ENCODE data around the gene PSEN1. TPM values are rescaled to one million over a fixed set of nuclear protein-coding genes. Genes with fewer than 3 reads are reported as not detected.

Gene PSEN1
- total and polyA plus RNA-seq, 10 donors, result 15.9 to 74.7 (median 47.2) TPM

GRCh38 chr14:73245480-73246325 is 109.4 kb downstream of the PSEN1 start:
- H3K36me3 ChIP-seq, result peaks cover 0 to 7% (median 0%) of the 10 kb centered on the region in 6 donors
- intact Hi-C loops (cut with DNase I; ENCODE audit: low total_unique reads), result no loop called here
- TF ChIP-seq POLR2AphosphoS5 (IDR thresholded peaks at IDR 0.05), result peak; percentile 56 to 82 (median 73)
- TF ChIP-seq, protein P1, sequence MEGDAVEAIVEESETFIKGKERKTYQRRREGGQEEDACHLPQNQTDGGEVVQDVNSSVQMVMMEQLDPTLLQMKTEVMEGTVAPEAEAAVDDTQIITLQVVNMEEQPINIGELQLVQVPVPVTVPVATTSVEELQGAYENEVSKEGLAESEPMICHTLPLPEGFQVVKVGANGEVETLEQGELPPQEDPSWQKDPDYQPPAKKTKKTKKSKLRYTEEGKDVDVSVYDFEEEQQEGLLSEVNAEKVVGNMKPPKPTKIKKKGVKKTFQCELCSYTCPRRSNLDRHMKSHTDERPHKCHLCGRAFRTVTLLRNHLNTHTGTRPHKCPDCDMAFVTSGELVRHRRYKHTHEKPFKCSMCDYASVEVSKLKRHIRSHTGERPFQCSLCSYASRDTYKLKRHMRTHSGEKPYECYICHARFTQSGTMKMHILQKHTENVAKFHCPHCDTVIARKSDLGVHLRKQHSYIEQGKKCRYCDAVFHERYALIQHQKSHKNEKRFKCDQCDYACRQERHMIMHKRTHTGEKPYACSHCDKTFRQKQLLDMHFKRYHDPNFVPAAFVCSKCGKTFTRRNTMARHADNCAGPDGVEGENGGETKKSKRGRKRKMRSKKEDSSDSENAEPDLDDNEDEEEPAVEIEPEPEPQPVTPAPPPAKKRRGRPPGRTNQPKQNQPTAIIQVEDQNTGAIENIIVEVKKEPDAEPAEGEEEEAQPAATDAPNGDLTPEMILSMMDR (IDR thresholded peaks at IDR 0.05 in 8 of 11, conservative IDR thresholded peaks at IDR 0.05 in 3 of 11), result no peak
- TF ChIP-seq POLR2A (IDR thresholded peaks at IDR 0.05), result no peak
- 13 to 25% (median 18%) methylated on average over 26 to 64 of the region's 64 CpGs for WGBS, 5 donors
- no peaks in the 10 kb centered on the region for H3K9me3 ChIP-seq
- H3K27ac ChIP-seq, result peak overlapping the region in 3 of 8 donors; percentile 5 to 46 (median 12)
- H3K4me1 ChIP-seq, result peaks cover 12 to 76% (median 59%) of the 10 kb centered on the region in 6 donors
- peaks cover 0 to 62% (median 12%) of the 10 kb centered on the region in 7 donors for H3K27me3 ChIP-seq (replicated peaks in 1 of 7)
- DNase-seq, result peak; percentile 95
- peak overlapping the region; percentile 33 to 76 (median 48) for H3K4me3 ChIP-seq

GRCh38 chr14:73246387-73247150 is 110.3 kb downstream of the PSEN1 start:
- Histone ChIP-seq H3K27me3 (replicated peaks in 1 of 7) (peaks cover 0 to 54% (median 7%) of the 10 kb centered on the region in 7 donors), H3K4me3 (peak overlapping the region; percentile 33 to 76 (median 48)), H3K36me3 (peaks cover 0 to 14% (median 0%) of the 10 kb centered on the region in 6 donors), H3K4me1 (peaks cover 5 to 67% (median 50%) of the 10 kb centered on the region in 6 donors), H3K9me3 (no peaks in the 10 kb centered on the region), H3K27ac (no peak overlapping the region)
- intact Hi-C loops (cut with DNase I; ENCODE audit: low total_unique reads), result no loop called here
- 58 to 60% (median 59%) methylated on average over 18 of the region's 18 CpGs for WGBS, 5 donors
- TF ChIP-seq, protein P1 (IDR thresholded peaks at IDR 0.05 in 8 of 11, conservative IDR thresholded peaks at IDR 0.05 in 3 of 11), result no peak
- no peak for TF ChIP-seq POLR2A (IDR thresholded peaks at IDR 0.05)
- no peak for TF ChIP-seq POLR2AphosphoS5 (IDR thresholded peaks at IDR 0.05)
- DNase-seq, result peak; percentile 53

DNA sequence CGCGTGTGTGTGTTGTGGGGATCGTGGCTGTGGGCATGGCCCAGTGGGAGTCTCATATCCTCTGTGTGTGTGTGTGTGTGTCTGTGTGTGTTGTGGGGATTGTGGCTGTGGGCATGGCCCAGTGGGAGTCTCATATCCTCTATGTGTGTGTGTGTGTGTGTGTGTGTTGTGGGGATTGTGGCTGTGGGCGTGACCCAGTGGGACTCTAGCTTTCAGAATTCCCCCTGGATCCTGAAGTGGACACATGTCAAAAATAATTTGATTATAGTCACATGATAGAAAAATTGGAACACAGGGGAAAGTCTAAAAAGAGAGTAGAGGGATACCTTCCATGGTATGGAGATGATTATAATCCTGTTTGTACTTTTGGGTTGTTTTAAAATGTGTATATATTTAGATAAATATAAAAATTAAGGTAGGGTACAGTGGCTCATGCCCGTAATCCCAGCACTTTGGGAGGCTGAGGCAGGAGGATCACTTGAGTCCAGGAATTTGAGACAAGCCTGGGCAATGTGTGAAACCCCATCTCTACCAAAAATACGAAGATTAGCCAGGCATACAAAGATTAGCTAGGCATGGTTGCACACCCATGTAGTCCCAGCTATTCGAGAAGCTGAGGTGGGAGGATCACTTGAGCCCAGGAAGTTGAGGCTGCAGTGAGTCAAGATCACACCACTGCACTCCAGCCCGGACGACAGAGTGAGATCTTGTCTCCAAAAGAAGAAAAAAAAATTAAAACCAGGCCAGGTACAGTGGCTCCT is 112.0 kb downstream of the PSEN1 start:
- peak; percentile 42 for DNase-seq
- Histone ChIP-seq H3K4me3 (no peak overlapping the region), H3K27ac (no peak overlapping the region), H3K4me1 (peaks cover 4 to 50% (median 33%) of the 10 kb centered on the region in 6 donors), H3K9me3 (no peaks in the 10 kb centered on the region), H3K27me3 (replicated peaks in 1 of 7) (peaks cover 0 to 39% (median 7%) of the 10 kb centered on the region in 7 donors), H3K36me3 (peaks cover 0 to 20% (median 0%) of the 10 kb centered on the region in 6 donors)
- 48 to 67% (median 54%) methylated on average over 6 to 9 of the region's 9 CpGs for WGBS, 5 donors
- intact Hi-C loops (cut with DNase I; ENCODE audit: low total_unique reads), result no loop called here
- TF ChIP-seq POLR2A (IDR thresholded peaks at IDR 0.05), result no peak
- TF ChIP-seq, protein P1 (IDR thresholded peaks at IDR 0.05 in 8 of 11, conservative IDR thresholded peaks at IDR 0.05 in 3 of 11), result no peak
- no peak for TF ChIP-seq POLR2AphosphoS5 (IDR thresholded peaks at IDR 0.05)
